SKM-1 (cell line): Measurements from ENCODE around the gene FOXP1.

Experiments used
- DNase-seq: peaks from one replicate; lab custom pipeline; 2025; ENCODE audit not compliant: unreplicated experiment; lab: John Stamatoyannopoulos, UW

Gene FOXP1

DNA sequence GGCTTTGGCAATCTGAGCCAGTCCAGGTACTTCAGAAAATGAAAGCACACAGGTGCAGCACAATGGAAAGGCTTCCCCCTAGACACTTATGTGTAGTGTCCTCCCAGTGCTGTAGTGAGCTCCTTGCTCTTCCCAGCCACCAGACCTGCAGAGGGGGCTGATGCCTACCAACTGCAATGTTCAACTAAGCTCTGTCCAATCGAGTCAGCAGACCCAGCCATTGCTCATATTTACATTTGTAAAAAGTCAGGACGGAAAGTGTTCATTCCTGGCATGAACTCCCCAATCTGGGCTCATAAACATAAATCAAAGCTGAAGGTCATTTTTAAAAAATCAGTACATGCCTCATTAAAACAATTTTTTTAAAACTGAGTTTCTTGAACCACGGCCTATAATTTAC, 73.0 kb downstream of the FOXP1 start:
- no peak for DNase-seq

DNA sequence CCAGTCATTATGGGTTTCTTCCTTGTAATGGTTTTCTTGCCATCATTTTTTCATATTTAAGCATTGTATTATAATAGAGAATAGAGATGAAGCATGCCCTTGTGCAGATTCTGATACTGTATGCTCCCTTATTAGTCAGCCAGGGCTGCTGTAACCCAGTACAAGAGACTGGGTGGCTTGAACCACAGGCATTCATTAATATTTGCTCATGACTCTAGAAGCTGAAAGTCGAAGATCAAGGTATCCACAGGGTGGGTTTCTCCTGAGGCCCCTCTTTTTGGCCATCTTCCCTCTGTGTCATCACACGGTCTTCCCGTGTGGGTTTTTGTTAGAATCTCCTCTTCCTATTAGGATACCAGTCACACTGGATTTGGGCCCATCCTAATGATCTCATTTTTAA, 74.5 kb downstream of the FOXP1 start:
- DNase-seq: no peak

DNA sequence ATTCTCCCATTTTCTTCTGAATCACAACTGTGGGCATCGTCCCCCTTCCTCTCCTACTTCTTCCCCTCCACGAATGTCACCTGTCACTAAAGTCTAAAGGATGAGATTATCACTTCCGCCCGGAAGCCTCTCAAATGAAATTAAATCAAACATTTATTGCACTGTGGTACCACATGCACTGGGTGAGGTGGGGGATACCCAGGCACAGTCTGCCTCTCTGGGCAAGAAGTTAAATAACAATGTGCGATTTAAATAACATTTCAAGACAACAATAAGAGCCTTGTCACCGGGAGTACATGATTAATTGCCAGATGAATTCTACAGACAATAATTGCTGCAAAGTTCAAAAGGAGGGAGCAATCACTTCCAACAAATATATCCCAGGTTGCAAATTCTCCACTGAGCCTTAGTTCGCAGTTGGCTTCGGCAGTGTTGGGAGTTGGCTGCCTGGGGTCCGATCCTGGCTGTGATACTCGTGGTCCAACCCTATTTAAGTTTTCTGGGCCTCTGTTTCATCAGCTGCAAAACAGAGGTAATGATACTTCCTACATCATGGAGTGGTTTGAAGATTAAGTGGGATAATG, 77.7 kb downstream of the FOXP1 start:
- no peak for DNase-seq

DNA sequence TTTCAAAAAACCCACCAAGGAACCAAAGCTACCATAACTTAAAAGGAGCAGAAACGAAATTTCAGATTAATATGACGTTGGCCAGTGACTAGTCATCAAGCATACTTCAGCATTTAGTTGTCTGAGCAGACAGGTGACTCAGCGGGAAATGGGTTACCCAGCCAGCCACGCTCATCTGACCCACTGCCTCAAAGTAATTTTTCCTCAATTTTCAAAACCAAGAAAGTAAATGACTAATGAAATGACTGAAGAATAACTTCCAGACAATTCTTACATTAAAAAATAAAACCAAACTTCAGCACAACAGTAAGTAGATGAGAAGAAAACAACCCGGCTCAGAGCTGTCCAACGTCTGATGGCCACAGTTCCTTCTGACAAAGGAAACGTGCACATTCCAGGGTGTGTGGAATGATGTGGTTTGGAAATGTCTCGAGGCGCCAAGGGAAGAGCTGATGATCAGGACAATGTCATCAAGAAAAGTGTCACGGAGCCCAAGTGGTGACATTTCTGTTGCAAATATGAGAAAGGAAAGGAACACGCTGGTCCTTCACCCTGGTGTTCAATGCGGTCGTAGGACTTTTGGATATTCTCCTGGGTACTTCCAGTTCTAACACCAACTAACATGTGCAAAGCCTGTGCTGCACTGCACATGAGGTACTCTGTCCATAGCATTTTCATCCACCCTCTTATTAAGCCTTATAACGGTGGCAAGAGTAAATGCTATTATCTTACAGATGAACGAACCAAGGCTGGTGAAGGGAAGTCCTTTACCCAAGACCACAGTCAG, 79.1 kb downstream of the FOXP1 start:
- no peak for DNase-seq

DNA sequence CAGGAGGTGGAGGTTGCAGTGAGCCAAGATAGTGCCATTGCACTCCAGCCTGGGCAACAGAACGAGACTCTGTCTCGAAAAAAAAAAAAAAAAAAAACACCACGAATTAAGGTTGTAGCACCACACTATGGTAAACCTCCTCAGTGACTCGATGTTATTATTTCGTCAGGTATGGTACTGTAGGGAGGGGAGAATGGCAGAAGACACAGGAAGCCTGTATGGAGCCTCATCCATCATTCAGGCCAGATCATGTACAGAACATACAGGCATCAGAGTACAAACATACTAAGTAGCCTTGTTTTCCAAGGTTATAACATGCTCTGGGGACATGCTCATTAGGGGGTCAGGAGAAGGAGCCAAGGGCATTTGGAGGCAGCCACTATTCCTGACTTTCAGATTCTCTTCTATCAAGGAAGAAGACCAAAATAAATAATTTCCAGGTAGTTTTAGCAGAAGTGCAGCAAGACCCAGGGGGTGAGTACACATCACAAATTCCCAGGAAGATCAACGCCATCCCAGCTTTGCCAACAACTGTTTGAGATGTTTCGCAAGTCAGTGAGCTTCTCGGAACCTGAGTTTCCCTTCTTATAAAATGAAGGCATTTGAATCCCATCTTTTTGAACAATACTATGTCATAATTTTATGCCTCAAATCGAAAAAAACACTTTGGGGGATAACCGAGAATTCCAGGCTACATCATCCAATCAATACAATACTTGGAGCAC, 79.8 kb downstream of the FOXP1 start:
- no peak for DNase-seq

DNA sequence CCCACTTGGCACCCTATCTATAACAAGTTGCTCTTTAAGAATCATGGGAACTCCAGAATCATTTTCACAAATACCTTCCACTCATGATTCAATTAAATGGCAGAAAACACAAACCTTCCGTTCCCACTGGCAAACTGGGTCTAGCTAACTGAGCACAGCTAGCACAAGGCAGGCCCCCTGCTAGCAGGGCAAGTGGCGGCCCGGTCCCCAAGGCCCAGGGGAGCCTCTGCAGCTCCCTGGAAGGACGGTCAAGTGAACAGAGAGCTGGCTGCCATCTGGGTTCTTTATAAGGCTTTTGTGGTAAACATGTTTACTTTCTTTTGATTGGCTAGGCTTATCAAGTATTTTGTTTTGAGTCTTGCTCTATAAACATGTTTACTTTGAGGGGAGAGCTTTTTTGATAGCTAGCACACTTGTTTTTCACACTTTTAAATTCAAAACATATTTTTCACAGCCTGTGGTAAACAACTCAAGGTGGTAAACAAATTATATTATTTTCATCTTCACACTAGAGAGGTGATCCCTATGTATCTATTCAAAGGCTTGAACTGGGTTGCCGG, 81.4 kb downstream of the FOXP1 start:
- DNase-seq: no peak

DNA sequence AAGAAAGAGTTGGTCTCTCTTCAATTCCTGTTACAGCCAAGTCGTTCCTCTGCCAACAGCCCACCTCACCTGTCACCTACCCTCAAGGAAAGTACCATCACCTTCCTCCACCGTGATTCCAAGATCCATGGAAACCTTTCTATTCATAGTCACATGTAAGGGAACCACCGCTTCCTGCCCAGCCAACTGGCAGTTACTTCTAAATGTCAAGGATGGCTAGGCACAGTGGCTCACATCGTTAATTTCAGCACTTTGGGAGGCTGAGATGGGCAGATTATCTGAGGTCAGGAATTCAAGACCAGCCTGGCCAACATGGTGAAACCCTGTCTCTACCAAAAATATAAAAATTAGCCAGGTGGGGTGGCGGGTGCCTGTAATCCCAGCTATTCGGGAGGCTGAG, 82.8 kb downstream of the FOXP1 start:
- DNase-seq: no peak

DNA sequence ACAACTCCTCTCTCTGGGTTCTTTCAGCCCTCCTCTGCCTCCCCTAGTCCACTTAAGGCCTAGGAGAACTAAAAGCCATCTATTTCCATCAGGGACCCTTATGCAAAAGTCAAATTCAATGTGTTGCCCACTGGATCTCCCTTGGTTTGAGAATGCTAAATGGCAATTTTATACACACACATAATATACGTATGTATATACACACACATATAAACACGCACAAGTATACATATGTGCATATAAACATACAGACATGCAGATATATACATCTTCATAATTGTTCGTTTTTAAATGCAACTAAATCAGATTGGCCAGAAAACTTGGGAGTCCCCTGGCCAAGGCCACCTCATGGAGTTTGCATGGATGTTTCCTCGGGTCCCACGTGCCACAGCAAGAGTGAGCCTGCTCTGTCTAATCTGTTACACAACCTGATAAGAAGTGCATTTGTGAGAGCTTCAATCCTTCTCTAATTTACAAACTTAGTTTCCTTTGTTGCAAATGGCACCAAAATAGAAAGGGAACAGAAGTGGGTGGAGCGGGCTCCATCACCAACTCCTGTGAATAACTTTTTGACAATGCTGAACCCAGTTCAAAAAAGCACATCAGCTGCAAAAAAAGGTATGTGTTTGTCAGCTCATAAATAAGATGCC, 84.2 kb downstream of the FOXP1 start:
- DNase-seq: no peak

DNA sequence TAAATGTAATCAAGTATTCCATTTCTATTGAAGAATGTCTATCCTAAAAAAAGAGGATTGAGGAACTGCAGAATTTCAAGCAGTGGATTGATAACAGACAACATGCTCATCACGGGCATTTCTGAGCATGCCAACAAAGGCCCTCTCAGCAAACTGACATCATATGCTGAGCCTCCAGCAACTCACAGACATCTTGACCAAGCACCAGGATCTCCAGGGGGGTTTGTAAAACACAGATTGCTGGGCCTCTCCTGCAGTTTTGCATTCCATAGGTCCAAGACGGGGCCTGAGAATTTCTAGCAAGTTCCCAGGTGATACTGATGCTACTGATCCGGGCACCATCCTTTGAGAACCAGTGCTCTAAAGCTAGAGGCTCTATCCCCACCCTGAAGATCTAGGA, 85.0 kb downstream of the FOXP1 start:
- no peak for DNase-seq

DNA sequence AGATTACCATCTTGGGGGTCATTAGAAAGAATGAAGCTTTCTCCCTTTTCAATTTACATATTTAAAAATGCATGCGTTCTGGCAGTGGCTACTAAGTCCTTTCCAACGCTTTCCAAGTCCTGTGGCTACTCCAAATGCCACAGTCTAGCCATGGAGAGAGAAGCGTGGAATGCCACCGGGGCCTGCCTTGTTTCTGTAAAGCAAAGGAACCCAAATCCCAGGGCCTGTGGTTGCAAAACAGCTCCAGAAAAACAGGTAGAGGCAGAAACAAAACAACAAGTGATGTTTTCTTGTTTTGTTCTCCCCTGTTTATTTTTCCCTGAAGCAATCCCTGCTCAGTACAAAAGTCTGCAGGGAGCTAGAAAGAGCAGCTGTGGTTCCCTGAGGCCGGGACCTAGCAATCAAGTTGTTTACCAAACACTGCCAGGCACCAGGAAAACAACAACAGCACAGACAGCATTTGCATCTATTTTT, 85.5 kb downstream of the FOXP1 start:
- no peak for DNase-seq

DNA sequence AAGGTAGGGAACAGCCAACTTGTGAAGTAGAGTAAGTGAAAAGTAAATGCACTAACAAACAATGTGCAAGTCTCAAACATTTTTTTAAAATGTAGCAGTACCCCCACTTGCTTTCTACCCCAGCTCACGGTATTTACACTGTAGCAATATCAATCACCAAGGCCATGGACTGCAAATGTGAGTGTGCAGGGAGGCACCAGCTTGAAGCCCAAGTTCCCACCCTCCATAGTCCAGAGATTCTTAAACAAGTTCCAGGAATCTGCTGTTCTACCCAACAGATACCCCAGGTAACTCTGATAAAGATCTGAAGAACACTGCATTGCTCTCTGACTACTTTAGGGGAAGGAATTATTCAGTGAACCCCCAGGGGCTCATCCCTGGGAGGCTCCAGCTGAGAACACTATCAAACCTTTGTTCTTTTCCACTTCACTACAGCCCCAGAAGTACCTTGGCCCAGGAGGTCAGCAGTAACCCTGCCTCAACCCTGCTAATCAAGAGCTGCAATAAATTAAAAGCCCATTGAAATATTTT, 86.1 kb downstream of the FOXP1 start:
- no peak for DNase-seq

DNA sequence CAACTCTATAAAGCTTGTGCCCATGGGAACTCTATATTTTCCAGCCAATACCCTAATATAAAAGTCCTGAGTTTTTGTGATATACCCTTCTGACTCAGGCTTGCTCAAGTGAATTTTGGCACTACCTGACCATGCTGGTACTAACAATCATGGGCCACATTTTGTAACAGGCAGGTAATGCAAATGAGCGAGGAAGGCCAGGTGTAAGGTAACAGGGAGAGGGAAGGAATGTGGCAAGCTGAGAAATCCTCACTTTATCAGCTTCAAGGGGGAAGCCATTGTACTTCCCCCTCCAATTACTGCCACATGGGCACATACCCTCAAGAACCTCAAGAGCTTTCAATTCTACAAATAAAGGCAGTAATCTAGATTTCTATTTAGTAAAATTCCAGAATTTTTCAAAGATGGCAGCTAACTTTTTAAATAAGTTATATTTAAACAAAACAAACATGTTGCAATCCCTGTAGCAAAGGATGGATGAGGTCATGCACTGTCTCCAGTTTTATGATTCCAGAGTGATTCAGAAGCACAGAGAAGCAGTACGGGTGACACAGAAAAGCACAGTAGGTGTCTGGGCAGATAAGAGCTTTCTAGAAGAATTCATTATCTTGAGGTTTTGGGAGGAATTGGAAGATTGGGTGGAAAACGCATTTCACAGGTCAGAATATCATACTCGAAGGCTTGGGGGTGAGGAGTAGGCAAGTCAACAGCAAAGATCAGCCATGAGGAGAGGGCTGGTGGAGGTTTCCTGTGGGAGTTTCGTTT, 87.6 kb downstream of the FOXP1 start:
- DNase-seq: no peak

DNA sequence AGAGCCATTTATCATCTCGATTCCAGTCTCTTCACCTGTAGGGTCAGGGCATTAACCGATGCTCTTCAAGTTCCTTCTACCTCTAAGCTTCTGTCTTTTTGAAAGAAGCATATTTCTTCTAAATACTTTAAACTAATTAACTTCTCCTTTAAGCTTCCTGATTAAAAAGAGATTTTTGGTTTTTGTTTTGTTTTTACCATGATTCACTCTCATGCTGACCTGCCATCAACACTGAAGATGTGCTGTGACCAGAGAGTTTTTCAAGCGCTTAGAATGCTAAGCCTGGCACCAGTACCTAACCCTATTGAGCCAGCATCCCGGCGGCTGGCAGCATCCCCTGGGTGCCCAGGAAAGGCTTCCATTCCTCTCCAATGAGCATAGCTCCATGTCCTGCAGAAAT, 89.3 kb downstream of the FOXP1 start:
- no peak for DNase-seq

DNA sequence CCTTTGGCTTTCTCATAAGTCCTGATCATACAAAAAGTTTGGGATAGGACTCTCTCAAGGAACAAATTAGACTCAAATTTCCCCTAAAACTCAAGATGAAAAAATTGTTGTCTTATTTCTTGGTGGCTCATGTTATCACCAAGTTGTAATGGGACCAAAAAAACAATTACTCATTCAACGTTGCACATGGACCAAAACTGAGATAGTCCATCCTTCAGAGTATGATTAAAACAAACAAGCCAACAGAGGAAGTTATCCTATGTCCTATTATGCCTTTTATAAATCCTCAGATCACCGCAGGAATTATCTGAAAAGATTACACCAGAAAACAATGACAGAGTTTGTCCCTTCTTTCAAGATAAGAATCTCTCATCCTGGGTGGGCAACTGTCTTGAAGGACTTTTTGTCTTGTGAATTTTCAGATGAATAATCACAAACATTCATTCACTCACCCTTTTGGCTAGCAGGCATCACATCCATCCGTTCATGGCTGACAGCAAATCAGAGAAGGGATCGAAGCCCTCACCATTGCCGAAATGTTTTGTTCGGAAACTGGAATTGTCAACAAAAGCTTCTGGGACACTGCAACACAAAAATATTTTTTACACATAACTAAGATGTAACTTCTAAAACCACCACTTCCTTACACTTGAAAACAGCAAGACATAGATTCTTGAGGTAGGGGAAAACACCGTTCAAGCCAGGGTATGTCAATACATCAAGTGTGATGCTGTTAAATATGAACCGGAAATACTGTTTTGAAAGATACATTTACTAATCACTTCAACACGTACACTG, 90.4 kb downstream of the FOXP1 start:
- DNase-seq: no peak

DNA sequence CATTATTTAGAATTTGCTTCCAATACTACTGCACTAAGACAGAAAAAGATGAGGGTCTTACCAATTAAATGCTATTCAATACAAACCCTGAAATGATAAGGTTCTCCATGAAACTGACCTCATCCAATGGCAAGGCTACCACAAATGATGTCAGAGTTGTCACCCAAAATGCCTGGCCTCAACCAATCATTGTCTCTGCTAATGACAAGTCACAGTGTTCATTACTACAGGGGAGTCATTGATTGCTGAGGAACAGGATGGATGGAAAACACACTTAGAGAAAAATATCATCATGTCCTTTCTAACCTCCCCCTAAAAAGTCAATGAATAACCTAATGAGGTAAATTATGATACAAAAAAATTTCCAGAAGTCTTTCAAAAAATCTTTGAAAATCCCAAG, 91.0 kb downstream of the FOXP1 start:
- DNase-seq: no peak

DNA sequence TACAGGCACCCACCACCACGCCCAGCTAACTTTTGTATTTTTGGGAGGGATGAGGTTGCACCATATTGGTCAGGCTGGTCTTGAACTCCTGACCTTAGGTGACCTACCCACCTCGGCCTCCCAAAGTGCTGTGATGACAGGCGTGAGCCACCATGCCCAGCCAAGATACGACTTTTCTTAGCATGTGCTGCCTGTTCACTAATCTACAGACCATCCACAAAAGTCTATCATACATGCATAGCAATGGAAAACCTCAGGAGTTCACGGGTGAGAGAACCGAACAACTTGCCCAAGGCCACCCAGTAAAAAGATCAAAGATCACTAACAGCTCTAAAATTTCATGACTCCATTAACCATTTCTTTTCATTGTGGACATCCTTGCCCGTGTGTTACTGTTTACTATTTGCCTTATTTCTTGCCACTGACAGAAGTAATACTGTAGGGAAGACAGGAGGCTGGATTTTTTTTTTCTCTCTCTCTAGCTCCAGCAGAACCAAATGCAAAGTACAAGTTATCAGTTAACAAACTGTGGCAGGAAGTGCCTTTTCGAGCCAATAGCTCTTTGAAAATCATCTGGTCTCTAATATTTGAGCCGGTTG, 92.3 kb downstream of the FOXP1 start:
- DNase-seq: no peak

DNA sequence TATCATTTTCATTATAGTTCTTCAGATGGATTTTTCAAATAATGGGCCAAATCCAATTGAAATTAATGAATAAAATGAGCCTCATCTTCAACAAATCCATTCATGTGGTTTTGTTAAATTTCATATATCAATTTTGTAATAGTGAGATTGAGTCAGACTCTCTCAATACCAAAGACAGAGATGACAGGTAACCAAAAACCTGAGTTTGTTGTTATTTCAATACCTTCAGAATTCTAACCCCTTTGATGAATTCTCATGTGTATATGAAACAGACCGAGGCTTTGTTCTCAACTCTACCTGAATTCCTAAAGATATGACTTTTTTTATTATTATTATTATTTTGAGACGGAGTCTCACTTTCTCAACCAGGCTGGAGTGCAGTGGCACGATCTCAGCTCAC, 92.8 kb downstream of the FOXP1 start:
- no peak for DNase-seq

DNA sequence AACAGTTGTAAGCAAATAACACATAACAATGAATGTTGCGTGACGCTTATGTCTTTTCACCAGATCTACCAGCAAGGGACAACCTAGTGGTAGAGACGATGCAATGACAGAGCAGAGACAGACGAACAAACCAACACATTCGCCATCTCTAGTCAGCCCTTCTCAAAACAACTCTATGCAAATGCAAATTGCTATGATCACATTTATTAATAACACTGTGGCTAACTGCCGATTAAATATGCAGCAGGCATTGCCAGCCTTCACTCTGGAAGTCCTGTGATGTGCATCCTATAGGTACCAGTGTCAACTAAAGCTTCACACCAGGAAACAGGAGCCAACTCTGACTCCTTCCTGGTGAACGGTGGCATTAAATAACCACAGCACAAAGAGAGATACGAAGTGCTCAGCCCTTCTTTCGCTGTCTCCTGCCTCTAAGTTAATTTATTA, 94.2 kb downstream of the FOXP1 start:
- DNase-seq: no peak

DNA sequence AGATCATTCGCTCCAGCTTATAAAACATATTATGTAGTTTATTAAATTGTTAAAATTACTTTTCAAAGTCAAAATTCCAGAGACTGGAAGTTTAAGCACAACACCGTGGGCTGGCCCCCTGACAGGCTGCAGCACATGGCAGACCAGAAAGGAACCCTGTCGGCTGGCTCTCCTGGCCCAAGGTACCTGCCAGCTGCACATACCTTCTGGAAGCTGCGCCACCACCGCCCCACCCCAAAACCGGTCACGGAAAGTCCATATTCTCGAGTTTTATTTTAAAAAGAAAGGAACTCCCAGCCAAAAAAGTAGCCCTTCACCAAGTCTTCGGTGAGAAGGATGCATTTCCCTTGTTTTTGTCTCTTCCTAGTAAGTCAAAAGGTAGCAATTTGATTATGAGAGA, 94.6 kb downstream of the FOXP1 start:
- no peak for DNase-seq
